Tibial nerve (tissue), 4 donors: ENCODE results near the gene TMEM98. TPM values are rescaled to one million over a fixed set of nuclear protein-coding genes. Genes with fewer than 3 reads are reported as not detected.
"Not testable (repeated sequence)": the region's sequence is repeated elsewhere in the genome, so short reads cannot be mapped to it uniquely, and the experiment has no call there.

ENCODE experiments used
- DNase-seq, 2 donors: peaks; one replicate each; pipeline ENCODE4 v3.0.0-alpha.2; 2019; ENCODE audit warnings: low spot score in 2 of 2
- H3K27ac ChIP-seq, 4 donors: fragments of 200-600 bp; sonication (generic) in 3 of 4; one replicate each; pipeline ENCODE4 v1.5.1; 2017 to 2019; ENCODE audit warnings: mild to moderate bottlenecking in 1 of 4
- H3K27me3 ChIP-seq, 2 donors: fragments of 200-600 bp; sonication (generic) in 1 of 2; one replicate each; pipeline versions ENCODE4 v1.5.1 to v1.6.0; 2017 to 2019
- H3K36me3 ChIP-seq, 3 donors: fragments of 200-600 bp; sonication (generic); one replicate each; pipeline ENCODE4 v1.5.1; 2018 to 2019
- H3K4me1 ChIP-seq, 4 donors: fragments of 200-600 bp; sonication (generic) in 3 of 4; one replicate each; pipeline ENCODE4 v1.5.1; 2017 to 2019
- H3K4me3 ChIP-seq, 4 donors: fragments of 200-600 bp; sonication (generic) in 3 of 4; one replicate each; pipeline ENCODE4 v1.5.1; 2017 to 2019; ENCODE audit warnings: mild to moderate bottlenecking in 1 of 4, moderate library complexity in 1 of 4
- H3K9me3 ChIP-seq, 4 donors: fragments of 200-600 bp; sonication (generic) in 3 of 4; one replicate each; pipeline ENCODE4 v1.5.1; 2017 to 2019
- CTCF ChIP-seq, 5 experiments: fragments of 200-600 bp in 3 of 5; fragments of 450-650 bp in 2 of 5; sonication (generic) in 3 of 5; IDR thresholded peaks; one replicate each; pipeline ENCODE4 v1.5.1; 2016 to 2019; ENCODE audit warnings: antibody characterized with exemption in 5 of 5, mild to moderate bottlenecking in 3 of 5, moderate library complexity in 2 of 5
- EP300 ChIP-seq, 2 donors: sonication (generic); formaldehyde crosslinking; IDR thresholded peaks; one replicate each; pipeline ENCODE4 v1.6.1; 2017; ENCODE audit warnings: antibody characterized with exemption in 2 of 2, mild to moderate bottlenecking in 1 of 2
- POLR2A ChIP-seq, 2 donors: fragments of 450-650 bp; IDR thresholded peaks; one replicate each; pipeline ENCODE4 v1.6.1; 2017; ENCODE audit warnings: antibody characterized with exemption in 2 of 2, mild to moderate bottlenecking in 2 of 2, moderate library complexity in 2 of 2
- WGBS, 2 donors: methylation state at CpG; one replicate each; pipeline ENCODE4 v1.1.5; 2018; 5-methylcytosine and 5-hydroxymethylcytosine counted together
- total RNA-seq, 4 donors: library from RNA; depleted of rRNA; stranded (reverse); fragments of >200 nt; gene quantifications; one replicate each; pipeline ENCODE4 v1.1.0, GENCODE V29; 2016

The TMEM98 gene
- total RNA-seq, 4 donors from 2014 or later, result 170 to 198 (median 183) TPM

- H3K4me3 ChIP-seq, result no peak overlapping the region
- no peaks in the 10 kb centered on the region for H3K36me3 ChIP-seq
- no peak for DNase-seq
- no peaks in the 10 kb centered on the region for H3K9me3 ChIP-seq
- 68 to 87% methylated on average over 2 of the region's 2 CpGs for WGBS, 2 donors
- no peak overlapping the region for H3K27ac ChIP-seq
- H3K27me3 ChIP-seq, result no peaks in the 10 kb centered on the region
- TF ChIP-seq CTCF (IDR thresholded peaks at IDR 0.05) (no peak), POLR2A (IDR thresholded peaks at IDR 0.05) (no peak), EP300 (IDR thresholded peaks at IDR 0.05) (no peak)
- H3K4me1 ChIP-seq, result peaks cover 0 to 13% (median 0%) of the 10 kb centered on the region in 4 donors
These were observed 12.7 kb upstream of the TMEM98 start for GRCh38 chr17:32915245-32915644.

- Histone ChIP-seq H3K9me3 (no peaks in the 10 kb centered on the region), H3K4me3 (no peak overlapping the region), H3K36me3 (no peaks in the 10 kb centered on the region), H3K27ac (no peak overlapping the region), H3K27me3 (no peaks in the 10 kb centered on the region), H3K4me1 (peaks cover 0 to 11% (median 0%) of the 10 kb centered on the region in 4 donors)
- TF ChIP-seq EP300 (IDR thresholded peaks at IDR 0.05) (no peak), CTCF (IDR thresholded peaks at IDR 0.05) (no peak), POLR2A (IDR thresholded peaks at IDR 0.05) (no peak)
- DNase-seq, result no peak
- WGBS, 2 donors, result 63 to 65% methylated on average over 3 of the region's 3 CpGs
These were observed 11.8 kb upstream of the TMEM98 start for GRCh38 chr17:32916134-32916533.

GRCh38 chr17:32917081-32917480 lies 10.9 kb upstream of the TMEM98 start:
- DNase-seq, result no peak
- H3K4me1 ChIP-seq, result peaks cover 0 to 6% (median 0%) of the 10 kb centered on the region in 4 donors
- no peak overlapping the region for H3K27ac ChIP-seq
- TF ChIP-seq POLR2A (IDR thresholded peaks at IDR 0.05) (no peak), EP300 (IDR thresholded peaks at IDR 0.05) (no peak), CTCF (IDR thresholded peaks at IDR 0.05) (no peak)
- H3K9me3 ChIP-seq, result no peaks in the 10 kb centered on the region
- no peak overlapping the region for H3K4me3 ChIP-seq
- no peaks in the 10 kb centered on the region for H3K36me3 ChIP-seq
- no peaks in the 10 kb centered on the region for H3K27me3 ChIP-seq

GRCh38 chr17:32917842-32918241 lies 10.1 kb upstream of the TMEM98 start:
- no peaks in the 10 kb centered on the region for H3K4me1 ChIP-seq
- H3K36me3 ChIP-seq, result no peaks in the 10 kb centered on the region
- no peaks in the 10 kb centered on the region for H3K9me3 ChIP-seq
- no peak overlapping the region for H3K27ac ChIP-seq
- H3K4me3 ChIP-seq, result no peak overlapping the region
- no peaks in the 10 kb centered on the region for H3K27me3 ChIP-seq
- WGBS, 2 donors, result 59 to 63% methylated on average over 5 of the region's 5 CpGs
- TF ChIP-seq EP300 (IDR thresholded peaks at IDR 0.05), result no peak
- TF ChIP-seq CTCF (IDR thresholded peaks at IDR 0.05), result no peak
- no peak for TF ChIP-seq POLR2A (IDR thresholded peaks at IDR 0.05)
- no peak for DNase-seq

GRCh38 chr17:32919876-32920275 lies 8.1 kb upstream of the TMEM98 start:
- 77 to 90% methylated on average over 4 of the region's 4 CpGs for WGBS, 2 donors
- H3K27me3 ChIP-seq, H3K4me1 ChIP-seq: not testable (repeated sequence)

GRCh38 chr17:32920293-32920692 lies 7.7 kb upstream of the TMEM98 start:
- Histone ChIP-seq H3K27ac (no peak overlapping the region), H3K4me1 (no peaks in the 10 kb centered on the region), H3K36me3 (no peaks in the 10 kb centered on the region), H3K4me3 (no peak overlapping the region), H3K27me3 (no peaks in the 10 kb centered on the region), H3K9me3 (no peaks in the 10 kb centered on the region)
- DNase-seq, result no peak
- 75 to 80% methylated on average over 8 of the region's 8 CpGs for WGBS, 2 donors
- TF ChIP-seq CTCF (IDR thresholded peaks at IDR 0.05), result no peak
- TF ChIP-seq POLR2A (IDR thresholded peaks at IDR 0.05), result no peak
- TF ChIP-seq EP300 (IDR thresholded peaks at IDR 0.05), result no peak

More at GRCh38 chr17:32919876-32920275, 8.1 kb upstream of the TMEM98 start:
- H3K27ac ChIP-seq, H3K4me3 ChIP-seq, H3K36me3 ChIP-seq, H3K9me3 ChIP-seq, DNase-seq: not testable (repeated sequence)
